SK-N-SH (cell line): Measurements from ENCODE around the gene FAF2.

ENCODE experiments used
- GATA2 ChIP-seq: sonication (generic); formaldehyde crosslinking; IDR thresholded peaks from 2 replicates; pipeline ENCODE4 v1.5.0; 2020; ENCODE audit warnings: mild to moderate bottlenecking, missing genetic modification reagents
- POLR2AphosphoS5 ChIP-seq: IDR thresholded peaks from 2 replicates; pipeline ENCODE4 v1.6.1; 2012; ENCODE audit warnings: low read depth, low read length
- YY1 ChIP-seq: IDR thresholded peaks from 2 replicates; pipeline ENCODE4 v1.4.0; 2012; ENCODE audit warnings: low read depth, mild to moderate bottlenecking

DNA sequence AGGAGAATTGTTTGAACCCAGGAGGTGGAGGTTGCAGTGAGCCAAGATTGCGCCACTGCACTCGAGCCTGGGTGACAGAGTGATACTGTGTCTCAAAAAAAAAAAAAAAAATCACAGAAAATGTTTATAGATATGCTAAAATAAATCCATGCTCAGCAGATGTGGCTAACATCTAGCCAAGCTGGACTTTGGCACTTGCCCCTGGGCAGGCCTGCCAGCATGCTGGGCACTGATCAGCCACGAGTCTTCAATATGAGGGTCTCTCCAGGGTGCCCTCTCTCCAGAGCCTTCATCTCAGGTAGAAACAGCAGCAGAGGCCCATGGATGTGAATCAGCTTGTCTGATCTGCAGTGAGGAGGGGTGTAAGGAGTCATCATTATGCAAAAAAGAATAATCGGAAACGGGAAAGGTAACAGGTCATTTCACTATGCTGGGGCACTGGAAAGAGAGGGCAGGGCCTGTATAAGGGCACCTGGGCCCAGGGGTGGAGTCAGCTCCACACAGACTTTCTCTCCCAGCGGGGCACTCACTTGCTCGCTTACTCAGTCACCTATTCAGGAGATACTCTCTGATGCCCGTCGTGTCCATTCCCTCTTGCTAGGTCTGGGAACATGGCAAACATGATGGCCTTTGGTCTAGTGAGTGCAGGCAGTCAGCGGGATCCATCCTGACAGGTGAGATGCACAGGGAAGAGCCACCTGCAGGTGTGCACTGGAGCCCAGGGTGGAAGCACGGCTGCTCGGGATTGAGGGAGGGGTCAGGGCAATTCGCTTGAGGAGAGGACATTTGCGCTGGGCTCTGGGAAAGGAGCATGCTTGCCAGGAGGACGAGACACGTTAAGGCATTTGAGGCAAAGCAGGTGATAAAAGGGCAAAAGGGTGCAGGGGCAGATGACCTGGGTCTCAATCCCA is 71.9 kb downstream of the FAF2 start:
- no peak for TF ChIP-seq POLR2AphosphoS5
- TF ChIP-seq YY1, result no peak
- no peak for TF ChIP-seq GATA2 (CRISPR knock-in tag)
